ENCODE data around the gene STAC. TPM values are rescaled to one million over a fixed set of nuclear protein-coding genes. Genes with fewer than 3 reads are reported as not detected.

Gene STAC
- total and polyA plus RNA-seq, 10 of the 15 experiments (the other 5 are each of a cell fraction or from before 2014, with no cell fraction given) = 0.07 TPM; not detected in 9

DNA sequence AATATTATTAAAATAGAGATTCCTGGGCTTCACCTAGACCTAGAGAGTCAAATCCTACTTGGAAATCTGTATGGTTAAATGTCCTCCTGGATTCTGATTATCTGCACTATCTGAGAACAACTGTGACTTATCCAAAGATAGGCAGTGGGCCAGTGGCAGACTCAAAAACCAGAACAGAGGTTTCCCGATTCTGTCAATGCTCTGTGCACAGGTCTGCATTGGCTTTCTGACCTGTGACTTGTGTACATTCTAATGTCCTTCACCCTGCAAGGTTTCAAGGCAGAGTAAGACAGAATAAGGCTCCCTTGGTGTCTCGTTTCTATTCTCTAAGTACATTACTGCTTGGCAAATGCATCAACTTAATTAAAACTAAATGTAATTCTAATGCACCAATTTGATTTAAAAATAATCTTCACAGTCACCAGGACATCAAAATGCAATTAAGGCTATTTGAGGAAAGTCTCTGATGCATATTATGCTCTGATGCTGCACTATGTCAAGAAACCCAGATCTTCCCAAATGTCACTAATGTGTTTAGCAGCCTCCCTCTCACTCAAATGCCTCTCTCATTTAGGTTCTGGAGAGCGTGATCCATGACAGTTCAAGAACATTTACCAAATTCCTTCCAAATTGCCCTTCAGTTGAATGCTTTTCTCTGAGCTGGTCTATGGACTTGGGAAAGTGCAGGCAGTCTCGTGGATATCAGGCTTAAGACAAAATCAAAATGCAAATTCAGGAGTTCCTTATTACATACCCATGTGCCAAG lies 140.1 kb downstream of the STAC start:
- Histone ChIP-seq H3K4me2 (ENCODE audit: control insufficient read depth, insufficient read depth) (no peak overlapping the region), H4K20me1 (ENCODE audit: control insufficient read depth, insufficient read depth) (no peaks in the 10 kb centered on the region), H3K27ac (ENCODE audit: control insufficient read depth, insufficient read depth) (no peak overlapping the region), H3K79me2 (ENCODE audit: control insufficient read depth, insufficient read depth, low read length) (no peaks in the 10 kb centered on the region), H2AFZ (ENCODE audit: control insufficient read depth, low read depth, low read length) (no peak overlapping the region), H3K9ac (ENCODE audit: control insufficient read depth, insufficient read depth, low read length) (no peak overlapping the region), H3K4me1 (ENCODE audit: control insufficient read depth, insufficient read depth, low read length) (no peaks in the 10 kb centered on the region), H3K27me3 (replicated peaks in 1 of 2; ENCODE audit: control insufficient read depth in 2 of 2, insufficient read depth in 2 of 2, low read length in 1 of 2) (no peaks in the 10 kb centered on the region), H3K4me3 (no peak overlapping the region), H3K36me3 (ENCODE audit: control insufficient read depth in 2 of 2, insufficient read depth in 2 of 2, low read length in 1 of 2) (no peaks in the 10 kb centered on the region), H3K9me3 (replicated peaks; ENCODE audit: control insufficient read depth, insufficient read depth, low read length) (no peaks in the 10 kb centered on the region)
- in situ Hi-C loops (cut with MboI) (no loop called here), intact Hi-C loops (cut with micrococcal nuclease; ENCODE audit: unreplicated experiment) (no loop called here)
- ChIA-PET RAD21 (ENCODE audit: unreplicated experiment) (no interaction called here), SMC1A (ENCODE audit: uncharacterized antibody, unreplicated experiment) (no interaction called here), CTCF (no interaction called here), POLR2A (no interaction called here)
- TF ChIP-seq PAX5 (IDR thresholded peaks at IDR 0.05; ENCODE audit: borderline replicate concordance, low read depth, low read length) (no peak), ZNF622 (IDR thresholded peaks at IDR 0.05) (no peak), ZBED1 (IDR thresholded peaks at IDR 0.05; ENCODE audit: borderline replicate concordance) (no peak), BHLHE40 (IDR thresholded peaks at IDR 0.05; ENCODE audit: borderline replicate concordance in 1 of 2, low read depth in 2 of 2, low read length in 1 of 2) (no peak), SUPT20H (IDR thresholded peaks at IDR 0.05; ENCODE audit: borderline replicate concordance, control insufficient read depth, low read depth, low read length) (no peak), GATAD2B (conservative IDR thresholded peaks at IDR 0.05; ENCODE audit: low read depth) (no peak), ESRRA (IDR thresholded peaks at IDR 0.05; ENCODE audit: low read length) (no peak), CHD1 (IDR thresholded peaks at IDR 0.05; ENCODE audit: low read depth, low read length) (no peak), ETV6 (conservative IDR thresholded peaks at IDR 0.05 in 1 of 2, IDR thresholded peaks at IDR 0.05 in 1 of 2; ENCODE audit: borderline replicate concordance in 1 of 2, low read depth in 1 of 2) (no peak), TCF3 (IDR thresholded peaks at IDR 0.05; ENCODE audit: borderline replicate concordance, insufficient read depth, low read depth, low read length) (no peak), SPI1 (IDR thresholded peaks at IDR 0.05; ENCODE audit: borderline replicate concordance, insufficient read depth, low read depth, low read length) (no peak), FOS (IDR thresholded peaks at IDR 0.05; ENCODE audit: borderline replicate concordance, extremely low read depth, insufficient read length) (no peak)
- TF ChIP-seq, protein P1, sequence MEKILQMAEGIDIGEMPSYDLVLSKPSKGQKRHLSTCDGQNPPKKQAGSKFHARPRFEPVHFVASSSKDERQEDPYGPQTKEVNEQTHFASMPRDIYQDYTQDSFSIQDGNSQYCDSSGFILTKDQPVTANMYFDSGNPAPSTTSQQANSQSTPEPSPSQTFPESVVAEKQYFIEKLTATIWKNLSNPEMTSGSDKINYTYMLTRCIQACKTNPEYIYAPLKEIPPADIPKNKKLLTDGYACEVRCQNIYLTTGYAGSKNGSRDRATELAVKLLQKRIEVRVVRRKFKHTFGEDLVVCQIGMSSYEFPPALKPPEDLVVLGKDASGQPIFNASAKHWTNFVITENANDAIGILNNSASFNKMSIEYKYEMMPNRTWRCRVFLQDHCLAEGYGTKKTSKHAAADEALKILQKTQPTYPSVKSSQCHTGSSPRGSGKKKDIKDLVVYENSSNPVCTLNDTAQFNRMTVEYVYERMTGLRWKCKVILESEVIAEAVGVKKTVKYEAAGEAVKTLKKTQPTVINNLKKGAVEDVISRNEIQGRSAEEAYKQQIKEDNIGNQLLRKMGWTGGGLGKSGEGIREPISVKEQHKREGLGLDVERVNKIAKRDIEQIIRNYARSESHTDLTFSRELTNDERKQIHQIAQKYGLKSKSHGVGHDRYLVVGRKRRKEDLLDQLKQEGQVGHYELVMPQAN (conservative IDR thresholded peaks at IDR 0.05) = no peak
- TF ChIP-seq, protein P2, sequence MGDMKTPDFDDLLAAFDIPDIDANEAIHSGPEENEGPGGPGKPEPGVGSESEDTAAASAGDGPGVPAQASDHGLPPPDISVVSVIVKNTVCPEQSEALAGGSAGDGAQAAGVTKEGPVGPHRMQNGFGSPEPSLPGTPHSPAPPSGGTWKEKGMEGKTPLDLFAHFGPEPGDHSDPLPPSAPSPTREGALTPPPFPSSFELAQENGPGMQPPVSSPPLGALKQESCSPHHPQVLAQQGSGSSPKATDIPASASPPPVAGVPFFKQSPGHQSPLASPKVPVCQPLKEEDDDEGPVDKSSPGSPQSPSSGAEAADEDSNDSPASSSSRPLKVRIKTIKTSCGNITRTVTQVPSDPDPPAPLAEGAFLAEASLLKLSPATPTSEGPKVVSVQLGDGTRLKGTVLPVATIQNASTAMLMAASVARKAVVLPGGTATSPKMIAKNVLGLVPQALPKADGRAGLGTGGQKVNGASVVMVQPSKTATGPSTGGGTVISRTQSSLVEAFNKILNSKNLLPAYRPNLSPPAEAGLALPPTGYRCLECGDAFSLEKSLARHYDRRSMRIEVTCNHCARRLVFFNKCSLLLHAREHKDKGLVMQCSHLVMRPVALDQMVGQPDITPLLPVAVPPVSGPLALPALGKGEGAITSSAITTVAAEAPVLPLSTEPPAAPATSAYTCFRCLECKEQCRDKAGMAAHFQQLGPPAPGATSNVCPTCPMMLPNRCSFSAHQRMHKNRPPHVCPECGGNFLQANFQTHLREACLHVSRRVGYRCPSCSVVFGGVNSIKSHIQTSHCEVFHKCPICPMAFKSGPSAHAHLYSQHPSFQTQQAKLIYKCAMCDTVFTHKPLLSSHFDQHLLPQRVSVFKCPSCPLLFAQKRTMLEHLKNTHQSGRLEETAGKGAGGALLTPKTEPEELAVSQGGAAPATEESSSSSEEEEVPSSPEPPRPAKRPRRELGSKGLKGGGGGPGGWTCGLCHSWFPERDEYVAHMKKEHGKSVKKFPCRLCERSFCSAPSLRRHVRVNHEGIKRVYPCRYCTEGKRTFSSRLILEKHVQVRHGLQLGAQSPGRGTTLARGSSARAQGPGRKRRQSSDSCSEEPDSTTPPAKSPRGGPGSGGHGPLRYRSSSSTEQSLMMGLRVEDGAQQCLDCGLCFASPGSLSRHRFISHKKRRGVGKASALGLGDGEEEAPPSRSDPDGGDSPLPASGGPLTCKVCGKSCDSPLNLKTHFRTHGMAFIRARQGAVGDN (IDR thresholded peaks at IDR 0.05) = no peak
- BruUV-seq (replicated peaks) = no TSS peak
- 0% methylated on average over 4 of the region's 4 CpGs for WGBS (ENCODE audit: insufficient coverage, insufficient replicate concordance, low lambda C conversion rate, missing lambda C conversion rate)
- DNase-seq (ENCODE audit: low read depth, low spot score) = no peak
- FAIRE-seq = no peak
- ATAC-seq = no peak
